Uterus (tissue), 2 donors: Measurements from ENCODE around the gene SACM1L.

ENCODE experiments used
- CTCF ChIP-seq, 4 experiments: fragments of 200-600 bp in 2 of 4; fragments of 450-650 bp in 2 of 4; sonication (generic) in 2 of 4; IDR thresholded peaks; one replicate each; pipeline ENCODE4 v1.5.1; 2016 to 2019; ENCODE audit warnings: antibody characterized with exemption in 4 of 4, mild to moderate bottlenecking in 2 of 4, moderate library complexity in 1 of 4
- POLR2A ChIP-seq, 2 donors: fragments of 450-650 bp; IDR thresholded peaks; one replicate each; pipeline ENCODE4 v1.6.1; 2016; ENCODE audit warnings: antibody characterized with exemption in 2 of 2, mild to moderate bottlenecking in 1 of 2, moderate library complexity in 1 of 2

GRCh38 chr3:45756055-45756454 is 66.9 kb downstream of the SACM1L start:
- no peak for TF ChIP-seq POLR2A (IDR thresholded peaks at IDR 0.05)
- TF ChIP-seq CTCF (IDR thresholded peaks at IDR 0.05) = no peak
